Endothelial cell (in vitro differentiated cells): Measurements from ENCODE around the gene EML1. TPM values are rescaled to one million over a fixed set of nuclear protein-coding genes. Genes with fewer than 3 reads are reported as not detected.

Source experiments
- DNase-seq: peaks from one replicate; pipeline ENCODE4 v3.0.0; 2021; ENCODE audit warnings: low spot score
- H3K27ac Mint-ChIP-seq: one replicate; pipeline ENCODE4 v1.8.0; 2021; ENCODE audit warnings: mixed read lengths, inconsistent platforms; ENCODE audit not compliant: unreplicated experiment
- H3K27me3 Mint-ChIP-seq: one replicate; pipeline ENCODE4 v1.8.0; 2021; ENCODE audit warnings: mild to moderate bottlenecking, moderate library complexity, mixed read lengths, inconsistent platforms; ENCODE audit not compliant: unreplicated experiment
- H3K36me3 Mint-ChIP-seq: one replicate; pipeline ENCODE4 v1.8.0; 2021; ENCODE audit warnings: mild to moderate bottlenecking, low read depth, mixed read lengths, inconsistent platforms; ENCODE audit not compliant: unreplicated experiment
- H3K4me1 Mint-ChIP-seq: one replicate; pipeline ENCODE4 v1.8.0; 2021; ENCODE audit warnings: mild to moderate bottlenecking, mixed read lengths, inconsistent platforms; ENCODE audit not compliant: unreplicated experiment
- H3K4me3 Mint-ChIP-seq: one replicate; pipeline ENCODE4 v1.8.0; 2021; ENCODE audit warnings: mild to moderate bottlenecking, mixed read lengths, inconsistent platforms; ENCODE audit not compliant: unreplicated experiment
- H3K9me3 Mint-ChIP-seq: one replicate; pipeline ENCODE4 v1.8.0; 2021; ENCODE audit warnings: mixed read lengths, inconsistent platforms; ENCODE audit not compliant: unreplicated experiment
- total RNA-seq: library from RNA; stranded (reverse); fragmentation: NEBNext Ultra II Directional; extraction: Animal tissue kit (Norgen Biotek cat#: 25700); gene quantifications from one replicate; pipeline ENCODE4 v1.2.1, GENCODE V29; 2021; ENCODE audit not compliant: unreplicated experiment
- TF ChIP-seq, protein P1 (sequence below): fragments of 200-600 bp; sonication (generic); IDR thresholded peaks from one replicate; pipeline ENCODE4 v1.5.0; 2021; ENCODE audit warnings: antibody characterized with exemption; ENCODE audit not compliant: unreplicated experiment

The EML1 gene
- total RNA-seq, 1 donor from 2014 or later = 10.0 TPM

DNA sequence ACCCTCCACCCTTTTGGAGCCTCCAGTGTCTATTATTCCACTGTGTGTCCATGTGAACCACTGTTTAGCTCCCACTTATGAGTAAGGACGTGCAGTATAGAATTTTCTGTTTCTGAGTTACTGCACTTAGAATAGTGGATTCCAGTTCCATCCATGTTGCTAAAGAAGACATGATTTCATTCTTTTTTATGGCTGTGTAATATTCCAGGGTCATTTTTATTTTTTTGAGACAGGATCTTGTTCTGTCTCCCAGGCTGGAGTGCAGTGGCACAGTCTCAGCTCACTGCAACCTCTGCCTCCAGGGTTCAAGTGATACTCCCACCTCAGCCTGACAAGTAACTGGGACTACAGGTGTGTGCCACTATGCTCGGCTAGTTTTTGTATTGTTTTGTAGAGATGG is 31.6 kb downstream of the EML1 start:
- Mint-ChIP-seq H3K4me1 (peaks cover 5% of the 10 kb centered on the region), H3K4me3 (no peak overlapping the region), H3K27me3 (no peaks in the 10 kb centered on the region), H3K36me3 (no peaks in the 10 kb centered on the region), H3K9me3 (no peaks in the 10 kb centered on the region), H3K27ac (no peak overlapping the region)
- DNase-seq = no peak
- TF ChIP-seq, protein P1, sequence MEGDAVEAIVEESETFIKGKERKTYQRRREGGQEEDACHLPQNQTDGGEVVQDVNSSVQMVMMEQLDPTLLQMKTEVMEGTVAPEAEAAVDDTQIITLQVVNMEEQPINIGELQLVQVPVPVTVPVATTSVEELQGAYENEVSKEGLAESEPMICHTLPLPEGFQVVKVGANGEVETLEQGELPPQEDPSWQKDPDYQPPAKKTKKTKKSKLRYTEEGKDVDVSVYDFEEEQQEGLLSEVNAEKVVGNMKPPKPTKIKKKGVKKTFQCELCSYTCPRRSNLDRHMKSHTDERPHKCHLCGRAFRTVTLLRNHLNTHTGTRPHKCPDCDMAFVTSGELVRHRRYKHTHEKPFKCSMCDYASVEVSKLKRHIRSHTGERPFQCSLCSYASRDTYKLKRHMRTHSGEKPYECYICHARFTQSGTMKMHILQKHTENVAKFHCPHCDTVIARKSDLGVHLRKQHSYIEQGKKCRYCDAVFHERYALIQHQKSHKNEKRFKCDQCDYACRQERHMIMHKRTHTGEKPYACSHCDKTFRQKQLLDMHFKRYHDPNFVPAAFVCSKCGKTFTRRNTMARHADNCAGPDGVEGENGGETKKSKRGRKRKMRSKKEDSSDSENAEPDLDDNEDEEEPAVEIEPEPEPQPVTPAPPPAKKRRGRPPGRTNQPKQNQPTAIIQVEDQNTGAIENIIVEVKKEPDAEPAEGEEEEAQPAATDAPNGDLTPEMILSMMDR = no peak

DNA sequence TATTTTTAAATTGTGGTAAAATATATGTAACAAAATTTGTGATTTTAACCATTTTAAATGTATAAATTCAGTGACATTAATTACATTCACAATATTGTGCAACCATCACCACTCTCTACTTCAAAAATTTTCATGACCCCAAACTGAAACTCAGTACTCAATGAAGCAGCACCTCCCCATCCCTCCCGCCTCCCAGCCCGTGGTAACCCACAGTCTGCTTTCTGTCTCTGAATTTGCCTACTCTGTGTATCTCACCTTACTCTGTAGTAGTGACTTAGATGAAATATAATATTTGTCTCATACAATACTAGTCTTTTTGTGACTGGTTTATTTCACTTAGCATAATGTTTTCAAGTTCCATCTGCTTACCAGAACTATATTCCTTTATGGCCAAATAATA is 36.2 kb downstream of the EML1 start:
- no peak overlapping the region for H3K27ac Mint-ChIP-seq
- no peak overlapping the region for H3K4me3 Mint-ChIP-seq
- no peaks in the 10 kb centered on the region for H3K27me3 Mint-ChIP-seq
- TF ChIP-seq, protein P1 = no peak
- no peaks in the 10 kb centered on the region for H3K36me3 Mint-ChIP-seq
- H3K9me3 Mint-ChIP-seq = no peaks in the 10 kb centered on the region
- H3K4me1 Mint-ChIP-seq = no peaks in the 10 kb centered on the region
- no peak for DNase-seq

DNA sequence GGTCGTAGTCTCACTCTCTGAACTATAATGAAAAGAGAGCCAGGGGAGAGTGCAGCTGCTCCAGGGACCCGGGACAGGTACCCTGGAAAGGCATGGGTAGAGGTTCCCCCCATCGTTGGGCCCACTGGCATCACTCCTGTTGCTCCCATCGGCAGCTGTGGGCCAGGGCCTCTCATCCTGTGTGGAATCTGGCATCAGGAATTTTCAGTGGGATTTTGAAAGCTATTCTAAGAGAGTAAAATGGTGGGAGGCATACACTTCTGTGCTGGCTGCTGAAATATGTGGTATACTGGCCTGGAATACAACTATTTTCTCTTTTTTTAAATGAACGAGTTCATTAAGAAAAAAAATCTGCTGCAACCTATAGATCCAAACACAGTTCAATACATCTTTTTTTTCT is 38.1 kb downstream of the EML1 start:
- no peaks in the 10 kb centered on the region for H3K36me3 Mint-ChIP-seq
- no peak for DNase-seq
- H3K4me1 Mint-ChIP-seq = no peaks in the 10 kb centered on the region
- no peaks in the 10 kb centered on the region for H3K9me3 Mint-ChIP-seq
- H3K4me3 Mint-ChIP-seq = no peak overlapping the region
- no peaks in the 10 kb centered on the region for H3K27me3 Mint-ChIP-seq
- TF ChIP-seq, protein P1 = no peak
- no peak overlapping the region for H3K27ac Mint-ChIP-seq

DNA sequence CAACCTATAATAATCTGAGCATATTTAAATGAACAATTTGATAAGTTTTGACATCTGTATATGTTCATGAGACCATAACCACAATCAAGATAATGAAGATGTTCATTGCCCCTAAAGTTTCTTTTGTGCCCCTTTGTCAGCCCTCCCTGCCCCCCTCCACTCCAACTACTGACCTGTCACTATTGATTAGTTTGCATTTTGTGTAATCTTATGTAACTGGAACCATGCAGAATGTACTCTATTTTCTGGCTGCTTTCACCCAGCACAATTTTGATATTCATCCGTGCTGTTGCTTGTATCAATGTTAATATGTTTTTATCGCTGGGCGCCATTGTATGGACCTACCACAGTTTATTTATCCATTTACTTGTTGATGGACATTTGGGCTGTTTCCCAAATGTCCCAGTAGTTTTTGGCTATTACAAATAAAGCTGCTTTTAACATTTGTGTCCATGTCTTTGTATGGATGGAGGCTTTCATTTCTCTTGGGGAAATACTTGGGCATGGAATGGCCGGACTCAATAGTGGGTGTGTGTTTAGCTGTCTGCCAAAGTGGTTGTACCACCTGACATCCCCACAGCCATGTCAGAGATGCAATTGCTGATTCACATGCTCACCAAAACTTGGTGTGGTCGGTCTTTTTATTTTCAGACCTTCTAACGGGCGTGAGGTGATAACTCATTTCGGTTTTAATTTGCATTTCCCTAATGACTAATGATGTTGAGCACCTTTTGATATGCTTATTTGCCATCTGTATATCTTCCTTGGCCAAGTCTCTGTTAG is 38.9 kb downstream of the EML1 start:
- DNase-seq = no peak
- no peak overlapping the region for H3K4me3 Mint-ChIP-seq
- no peaks in the 10 kb centered on the region for H3K4me1 Mint-ChIP-seq
- H3K36me3 Mint-ChIP-seq = no peaks in the 10 kb centered on the region
- no peak overlapping the region for H3K27ac Mint-ChIP-seq
- TF ChIP-seq, protein P1 = no peak
- H3K9me3 Mint-ChIP-seq = no peaks in the 10 kb centered on the region
- H3K27me3 Mint-ChIP-seq = no peaks in the 10 kb centered on the region

DNA sequence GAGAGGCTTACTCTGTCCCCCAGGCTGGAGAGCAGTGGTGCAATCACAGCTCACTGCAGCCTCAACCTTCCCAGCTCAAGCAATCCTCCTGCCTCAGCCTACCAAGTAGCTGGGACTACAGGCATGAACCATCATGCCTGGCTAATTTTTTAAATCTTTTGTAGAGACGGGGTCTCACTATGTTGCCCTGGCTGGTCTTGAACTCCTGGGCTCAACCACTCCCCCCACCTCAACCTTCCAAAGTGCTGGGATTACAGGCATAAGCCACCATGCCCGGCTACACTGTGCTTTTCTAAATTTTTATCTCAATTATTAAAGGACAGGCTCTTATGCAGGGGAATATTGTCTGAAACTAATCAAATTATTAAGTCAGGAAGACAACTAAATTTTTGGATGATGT is 44.6 kb downstream of the EML1 start:
- Mint-ChIP-seq H3K27ac (no peak overlapping the region), H3K4me3 (no peak overlapping the region), H3K36me3 (no peaks in the 10 kb centered on the region), H3K9me3 (no peaks in the 10 kb centered on the region), H3K4me1 (peaks cover 7% of the 10 kb centered on the region), H3K27me3 (no peaks in the 10 kb centered on the region)
- TF ChIP-seq, protein P1 = no peak
- DNase-seq = no peak
